Peyer's patch (tissue), 4 donors: ENCODE measurements around the gene CYP11A1.

Experiments used
- POLR2A ChIP-seq, 2 donors: fragments of 450-650 bp; IDR thresholded peaks; one replicate each; pipeline ENCODE4 v1.5.1; 2017; ENCODE audit warnings: antibody characterized with exemption in 2 of 2, mild to moderate bottlenecking in 2 of 2, moderate library complexity in 2 of 2
- TF ChIP-seq, protein P1 (sequence below), 6 experiments: fragments of 450-650 bp in 4 of 6; fragments of 200-600 bp in 2 of 6; sonication (generic) in 1 of 6; IDR thresholded peaks; one replicate each; pipeline ENCODE4 v1.5.1; 2017 to 2019; ENCODE audit warnings: antibody characterized with exemption in 6 of 6, mild to moderate bottlenecking in 3 of 6, moderate library complexity in 1 of 6

DNA sequence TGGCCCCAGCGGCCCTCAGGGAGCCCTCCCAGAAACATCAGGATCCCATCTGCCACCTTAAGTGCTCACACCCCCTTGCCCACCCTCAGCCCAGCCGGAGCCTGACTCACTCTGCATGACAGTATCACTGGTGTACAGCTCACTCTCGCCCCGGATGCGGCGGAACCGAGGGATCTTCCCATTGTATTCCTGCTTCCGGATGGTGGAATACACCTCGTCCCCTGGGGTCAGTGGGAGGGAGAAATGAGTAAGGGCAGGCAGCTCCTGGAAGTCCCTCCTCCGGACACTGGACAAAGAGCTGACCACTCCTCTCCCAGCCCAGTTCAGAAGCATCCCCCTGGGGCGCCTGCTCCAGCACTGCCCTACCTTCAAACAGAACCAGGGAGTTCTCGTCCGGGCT lies 49.8 kb upstream of the CYP11A1 start:
- TF ChIP-seq, protein P1, sequence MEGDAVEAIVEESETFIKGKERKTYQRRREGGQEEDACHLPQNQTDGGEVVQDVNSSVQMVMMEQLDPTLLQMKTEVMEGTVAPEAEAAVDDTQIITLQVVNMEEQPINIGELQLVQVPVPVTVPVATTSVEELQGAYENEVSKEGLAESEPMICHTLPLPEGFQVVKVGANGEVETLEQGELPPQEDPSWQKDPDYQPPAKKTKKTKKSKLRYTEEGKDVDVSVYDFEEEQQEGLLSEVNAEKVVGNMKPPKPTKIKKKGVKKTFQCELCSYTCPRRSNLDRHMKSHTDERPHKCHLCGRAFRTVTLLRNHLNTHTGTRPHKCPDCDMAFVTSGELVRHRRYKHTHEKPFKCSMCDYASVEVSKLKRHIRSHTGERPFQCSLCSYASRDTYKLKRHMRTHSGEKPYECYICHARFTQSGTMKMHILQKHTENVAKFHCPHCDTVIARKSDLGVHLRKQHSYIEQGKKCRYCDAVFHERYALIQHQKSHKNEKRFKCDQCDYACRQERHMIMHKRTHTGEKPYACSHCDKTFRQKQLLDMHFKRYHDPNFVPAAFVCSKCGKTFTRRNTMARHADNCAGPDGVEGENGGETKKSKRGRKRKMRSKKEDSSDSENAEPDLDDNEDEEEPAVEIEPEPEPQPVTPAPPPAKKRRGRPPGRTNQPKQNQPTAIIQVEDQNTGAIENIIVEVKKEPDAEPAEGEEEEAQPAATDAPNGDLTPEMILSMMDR (IDR thresholded peaks at IDR 0.05): no peak
- TF ChIP-seq POLR2A (IDR thresholded peaks at IDR 0.05): no peak
